Measurements from ENCODE around the gene NCS1. TPM values are rescaled to one million over a fixed set of nuclear protein-coding genes. Genes with fewer than 3 reads are reported as not detected.
A peak's percentile ranks its signal among the peaks of the same experiment; 100 is the strongest.

NCS1 gene
- total RNA-seq, 1 donor from 2014 or later = 26.6 TPM

GRCh38 chr9:130239363-130239695 is 67.1 kb downstream of the NCS1 start:
- Histone ChIP-seq H3K36me3 (ENCODE audit: control insufficient read depth, insufficient read depth, low read length) (peaks cover 1% of the 10 kb centered on the region), H3K27me3 (ENCODE audit: control insufficient read depth, insufficient read depth, low read length) (no peaks in the 10 kb centered on the region), H3K4me3 (ENCODE audit: low read depth, low read length) (no peak overlapping the region)
- FAIRE-seq (no peak), DNase-seq (ENCODE audit: low read depth) (no peak)
- TF ChIP-seq, protein P1, sequence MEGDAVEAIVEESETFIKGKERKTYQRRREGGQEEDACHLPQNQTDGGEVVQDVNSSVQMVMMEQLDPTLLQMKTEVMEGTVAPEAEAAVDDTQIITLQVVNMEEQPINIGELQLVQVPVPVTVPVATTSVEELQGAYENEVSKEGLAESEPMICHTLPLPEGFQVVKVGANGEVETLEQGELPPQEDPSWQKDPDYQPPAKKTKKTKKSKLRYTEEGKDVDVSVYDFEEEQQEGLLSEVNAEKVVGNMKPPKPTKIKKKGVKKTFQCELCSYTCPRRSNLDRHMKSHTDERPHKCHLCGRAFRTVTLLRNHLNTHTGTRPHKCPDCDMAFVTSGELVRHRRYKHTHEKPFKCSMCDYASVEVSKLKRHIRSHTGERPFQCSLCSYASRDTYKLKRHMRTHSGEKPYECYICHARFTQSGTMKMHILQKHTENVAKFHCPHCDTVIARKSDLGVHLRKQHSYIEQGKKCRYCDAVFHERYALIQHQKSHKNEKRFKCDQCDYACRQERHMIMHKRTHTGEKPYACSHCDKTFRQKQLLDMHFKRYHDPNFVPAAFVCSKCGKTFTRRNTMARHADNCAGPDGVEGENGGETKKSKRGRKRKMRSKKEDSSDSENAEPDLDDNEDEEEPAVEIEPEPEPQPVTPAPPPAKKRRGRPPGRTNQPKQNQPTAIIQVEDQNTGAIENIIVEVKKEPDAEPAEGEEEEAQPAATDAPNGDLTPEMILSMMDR (IDR thresholded peaks at IDR 0.05; ENCODE audit: insufficient read depth, low read length, severe bottlenecking) = no peak

DNA sequence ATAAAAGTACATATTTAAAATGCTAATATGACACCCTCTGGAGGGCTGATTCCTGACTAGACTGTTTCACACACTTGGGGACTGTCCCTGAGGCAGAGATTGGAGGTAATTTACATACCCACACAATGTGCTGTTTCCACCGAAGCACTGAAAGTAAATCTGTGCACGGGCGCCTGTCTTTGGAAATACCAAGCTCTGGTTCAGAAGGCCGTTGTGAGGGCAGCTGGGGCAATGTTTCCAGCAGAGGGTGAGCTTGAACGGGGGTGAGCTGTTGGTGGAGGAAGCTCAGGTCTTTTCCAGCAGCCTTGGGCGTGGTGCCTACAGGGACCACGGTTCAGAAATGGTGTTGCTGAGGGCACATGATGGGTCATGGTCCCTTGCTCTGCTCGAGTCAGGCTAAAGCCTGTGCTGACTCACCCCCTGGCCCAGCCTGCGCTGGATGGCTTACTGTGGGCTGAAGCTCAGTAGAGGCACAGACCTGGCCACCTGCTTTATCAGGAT is 67.6 kb downstream of the NCS1 start:
- no peaks in the 10 kb centered on the region for H3K36me3 ChIP-seq (ENCODE audit: control insufficient read depth, insufficient read depth, low read length)
- H3K4me3 ChIP-seq (ENCODE audit: low read depth, low read length) = no peak overlapping the region
- no peak for DNase-seq (ENCODE audit: low read depth)
- no peaks in the 10 kb centered on the region for H3K27me3 ChIP-seq (ENCODE audit: control insufficient read depth, insufficient read depth, low read length)
- TF ChIP-seq, protein P1 (IDR thresholded peaks at IDR 0.05; ENCODE audit: insufficient read depth, low read length, severe bottlenecking) = no peak
- no peak for FAIRE-seq

DNA sequence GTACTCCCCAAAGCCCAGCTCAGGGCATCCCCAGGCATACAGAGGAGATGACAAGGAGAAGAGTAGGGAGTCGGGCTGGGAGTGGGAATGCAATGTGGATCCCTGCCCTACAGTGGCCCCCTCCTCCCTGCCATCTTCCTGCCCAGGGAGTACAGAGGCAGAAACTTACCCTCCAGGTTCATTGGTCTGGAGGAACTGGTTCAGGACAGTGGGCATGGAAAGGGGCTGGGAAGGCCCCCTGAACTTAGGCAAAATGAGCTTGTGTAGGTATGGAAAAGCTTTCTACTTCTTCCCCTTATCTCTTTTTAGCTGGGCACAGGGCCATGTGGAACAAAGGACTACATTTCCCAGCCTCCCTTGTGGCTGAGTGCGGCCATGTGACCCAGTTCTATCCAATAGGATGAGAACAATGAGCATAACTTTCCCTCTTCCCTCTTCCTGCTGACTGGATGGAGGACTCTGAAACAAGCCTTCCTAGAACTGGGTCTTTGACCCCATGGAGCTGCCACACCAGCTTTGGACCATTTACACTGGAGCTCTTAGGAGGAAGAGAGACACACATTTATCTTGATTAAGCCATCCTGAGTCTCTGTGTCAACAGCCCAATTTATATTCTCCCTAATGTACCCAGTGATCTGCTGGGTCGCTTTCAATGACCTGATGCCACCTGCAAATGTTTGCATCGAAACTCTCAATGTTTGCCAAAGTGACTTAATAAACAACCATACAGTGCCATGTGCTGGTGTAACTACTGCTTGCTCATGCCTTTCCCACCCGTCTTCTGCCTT is 68.4 kb downstream of the NCS1 start:
- Histone ChIP-seq H3K36me3 (ENCODE audit: control insufficient read depth, insufficient read depth, low read length) (no peaks in the 10 kb centered on the region), H3K27me3 (ENCODE audit: control insufficient read depth, insufficient read depth, low read length) (no peaks in the 10 kb centered on the region), H3K4me3 (ENCODE audit: low read depth, low read length) (no peak overlapping the region)
- no peak for FAIRE-seq
- TF ChIP-seq, protein P1 (IDR thresholded peaks at IDR 0.05; ENCODE audit: insufficient read depth, low read length, severe bottlenecking) = no peak
- peak; percentile 74 for DNase-seq (ENCODE audit: low read depth)

- no peak for FAIRE-seq
These were observed 69.0 kb downstream of the NCS1 start for GRCh38 chr9:130241198-130241535.

DNA sequence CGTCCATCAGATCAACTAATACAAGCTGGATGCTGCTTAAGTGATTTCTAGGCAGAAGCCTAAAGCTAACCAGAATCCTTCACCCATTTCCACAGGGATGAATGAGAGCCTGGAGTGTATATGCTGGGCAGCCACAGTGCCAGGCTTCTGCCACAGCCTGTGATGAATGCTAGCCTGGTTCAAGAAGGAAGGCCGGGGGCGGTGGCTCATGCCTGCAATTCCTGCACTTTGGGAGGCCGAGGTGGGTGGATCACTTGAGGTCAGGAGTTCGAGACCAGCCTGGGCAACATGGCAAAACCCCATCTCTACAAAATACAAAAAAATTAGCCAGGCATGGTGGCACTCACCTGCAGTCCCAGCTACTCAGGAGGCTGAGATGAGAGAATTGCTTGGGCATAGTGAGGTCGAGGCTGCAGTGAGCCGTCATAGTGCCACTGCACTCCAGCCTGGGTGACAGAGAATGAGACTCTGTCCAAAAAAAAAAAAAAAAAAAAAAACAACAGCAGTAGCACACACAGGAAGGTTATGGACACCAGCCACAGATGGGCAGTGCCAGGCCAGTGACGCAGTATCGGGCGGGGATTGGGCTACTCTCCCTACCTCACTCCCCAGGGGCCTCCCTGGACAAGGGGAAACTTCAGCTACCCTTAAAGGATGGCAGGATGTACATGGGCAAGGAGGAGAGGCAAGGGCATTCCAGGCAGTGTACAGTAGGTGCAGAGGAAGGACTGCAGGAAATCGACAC is 70.2 kb downstream of the NCS1 start:
- DNase-seq (ENCODE audit: low read depth) = no peak
- FAIRE-seq = no peak
- no peaks in the 10 kb centered on the region for H3K36me3 ChIP-seq (ENCODE audit: control insufficient read depth, insufficient read depth, low read length)
- no peaks in the 10 kb centered on the region for H3K27me3 ChIP-seq (ENCODE audit: control insufficient read depth, insufficient read depth, low read length)
- no peak overlapping the region for H3K4me3 ChIP-seq (ENCODE audit: low read depth, low read length)
- TF ChIP-seq, protein P1 (IDR thresholded peaks at IDR 0.05; ENCODE audit: insufficient read depth, low read length, severe bottlenecking) = no peak

More at GRCh38 chr9:130241198-130241535, 69.0 kb downstream of the NCS1 start:
- H3K4me3 ChIP-seq (ENCODE audit: low read depth, low read length) = no peak overlapping the region
- no peak for DNase-seq (ENCODE audit: low read depth)
- H3K36me3 ChIP-seq (ENCODE audit: control insufficient read depth, insufficient read depth, low read length) = no peaks in the 10 kb centered on the region
- H3K27me3 ChIP-seq (ENCODE audit: control insufficient read depth, insufficient read depth, low read length) = no peaks in the 10 kb centered on the region
- TF ChIP-seq, protein P1 (IDR thresholded peaks at IDR 0.05; ENCODE audit: insufficient read depth, low read length, severe bottlenecking) = no peak

Data from bronchial epithelial cell (primary cell).